HepG2 (cell line): ENCODE data around the gene SLC16A4. TPM values are rescaled to one million over a fixed set of nuclear protein-coding genes. Genes with fewer than 3 reads are reported as not detected.
A peak's percentile ranks its signal among the peaks of the same experiment; 100 is the strongest.

Experiments used
- ARID2 ChIP-seq: sonication (generic); formaldehyde crosslinking; IDR thresholded peaks from 2 replicates; pipeline ENCODE4 v1.8.1; 2022; ENCODE audit warnings: mild to moderate bottlenecking, missing genetic modification reagents, borderline replicate concordance
- ARID5B ChIP-seq: IDR thresholded peaks from 2 replicates; pipeline ENCODE4 v1.4.0; 2020; ENCODE audit warnings: mild to moderate bottlenecking, missing genetic modification reagents
- BCL6 ChIP-seq: IDR thresholded peaks from 2 replicates; pipeline ENCODE4 v1.6.1; 2016; ENCODE audit warnings: missing genetic modification reagents, missing compliant biosample characterization
- BHLHE40 ChIP-seq: IDR thresholded peaks from 2 replicates; pipeline ENCODE4 v1.6.1; 2011; ENCODE audit warnings: low read length, improper control_type of control experiment
- CC2D1A ChIP-seq: sonication (generic); formaldehyde crosslinking; IDR thresholded peaks from 2 replicates; pipeline ENCODE4 v1.8.1; 2023; ENCODE audit warnings: mild to moderate bottlenecking, missing genetic modification reagents
- DRAP1 ChIP-seq: IDR thresholded peaks from 2 replicates; pipeline ENCODE4 v1.6.1; 2016; ENCODE audit warnings: missing genetic modification reagents, missing compliant biosample characterization
- ESRRA ChIP-seq: sonication (generic); formaldehyde crosslinking; IDR thresholded peaks from 2 replicates; pipeline ENCODE4 v1.5.1; 2020; ENCODE audit warnings: mild to moderate bottlenecking, low read depth, missing genetic modification reagents
- NR2C2 ChIP-seq: sonication (generic); formaldehyde crosslinking; IDR thresholded peaks from 2 replicates; pipeline ENCODE4 v1.4.0; 2020; ENCODE audit warnings: missing genetic modification reagents, mild to moderate bottlenecking, moderate library complexity, borderline replicate concordance
- SKIL ChIP-seq: sonication (generic); formaldehyde crosslinking; IDR thresholded peaks from 2 replicates; pipeline ENCODE4 v1.8.0; 2022; ENCODE audit warnings: missing genetic modification reagents, mild to moderate bottlenecking, moderate library complexity, borderline replicate concordance
- TAF15 ChIP-seq: fragments of 200-400 bp; formaldehyde crosslinking; IDR thresholded peaks from one replicate; pipeline ENCODE4 v1.6.1; 2018; ENCODE audit warnings: mild to moderate bottlenecking, low read depth, low read length; ENCODE audit not compliant: poor library complexity, severe bottlenecking
- ZBTB2 ChIP-seq: sonication (generic); formaldehyde crosslinking; IDR thresholded peaks from 2 replicates; pipeline ENCODE4 v1.8.0; 2022; ENCODE audit warnings: low read depth, missing genetic modification reagents
- ZBTB34 ChIP-seq: sonication (generic); formaldehyde crosslinking; IDR thresholded peaks from 2 replicates; pipeline ENCODE4 v1.8.0; 2022; ENCODE audit warnings: mild to moderate bottlenecking, missing genetic modification reagents
- ZFYVE20 ChIP-seq: sonication (generic); formaldehyde crosslinking; IDR thresholded peaks from 2 replicates; pipeline ENCODE4 v1.8.0; 2023; ENCODE audit warnings: low read depth, mild to moderate bottlenecking, moderate library complexity, missing genetic modification reagents, borderline replicate concordance
- ZNF414 ChIP-seq: sonication (generic); formaldehyde crosslinking; IDR thresholded peaks from 2 replicates; pipeline ENCODE4 v1.5.0; 2020; ENCODE audit warnings: missing genetic modification reagents
- ZNF629 ChIP-seq: sonication (generic); formaldehyde crosslinking; conservative IDR thresholded peaks from 2 replicates; pipeline ENCODE4 v1.5.0; 2020; ENCODE audit warnings: missing genetic modification reagents
- ZNF747 ChIP-seq: sonication (generic); formaldehyde crosslinking; IDR thresholded peaks from 2 replicates; pipeline ENCODE4 v1.8.1; 2023; ENCODE audit warnings: missing genetic modification reagents, mild to moderate bottlenecking, borderline replicate concordance
- polyA plus RNA-seq, 8 experiments: library from polyadenylated mRNA; depleted of rRNA in 3 of 8; stranded (reverse) in 7 of 8; unstranded in 1 of 8; fragments of >200 nt; fragmentation: Illumina TruSeq in 4 of 8; extraction: Trizol in 4 of 8; gene quantifications; 2 replicates each; pipeline versions ENCODE4 v1.2.1 to v1.2.3, GENCODE V29; 2011 to 2016; ENCODE audit warnings: low read depth in 4 of 8, missing spikeins in 1 of 8, mixed read lengths in 1 of 8; ENCODE audit not compliant: insufficient read depth in 1 of 8
- total RNA-seq, 5 experiments: library from RNA; depleted of rRNA; stranded (reverse); fragments of >200 nt; fragmentation: Illumina TruSeq; extraction: Trizol; gene quantifications; 2 replicates each; pipeline ENCODE4 v1.2.3, GENCODE V29; 2016; ENCODE audit warnings: low read depth in 1 of 5

Gene SLC16A4
- total and polyA plus RNA-seq, 2 of the 13 experiments (the other 11 are each of a cell fraction or from before 2014, with no cell fraction given) = 1.1 to 1.5 TPM

- TF ChIP-seq ESRRA (peak; percentile 64), ZBTB34 (CRISPR knock-in tag) (peak; percentile 49; the same call in 1 of the 2 replicates), NR2C2 (CRISPR knock-in tag) (peak; percentile 78), TAF15 (peak; percentile 89), ZNF629 (CRISPR knock-in tag) (no peak), ZBTB2 (CRISPR knock-in tag) (peak; percentile 61), BCL6 (CRISPR knock-in tag) (peak; percentile 64), ZNF747 (CRISPR knock-in tag) (peak; percentile 15; the same call in 1 of the 2 replicates), SKIL (CRISPR knock-in tag) (peak; percentile 38; the same call in 1 of the 2 replicates), ZNF414 (CRISPR knock-in tag) (peak; percentile 68; the same call in 1 of the 2 replicates), DRAP1 (CRISPR knock-in tag) (peak; percentile 44), CC2D1A (CRISPR knock-in tag) (no peak), ARID2 (CRISPR knock-in tag) (peak; percentile 52; the same call in 1 of the 2 replicates), ZFYVE20 (0 out of 2 replicates have a peak, but pooled peaks have one; percentile 29), ARID5B (0 out of 2 replicates have a peak, but pooled peaks have one; percentile 24), BHLHE40 (peak; percentile 87)
Measured at GRCh38 chr1:110338309-110338885, 52.4 kb downstream of the SLC16A4 start (continued).
